ENCODE results near the gene FGFR3. TPM values are rescaled to one million over a fixed set of nuclear protein-coding genes. Genes with fewer than 3 reads are reported as not detected.

FGFR3 gene
- total RNA-seq, 3 donors from 2014 or later (not counting 1 experiment from before 2014, with no cell fraction given): not detected

GRCh38 chr4:1823545-1823932 lies 30.4 kb downstream of the FGFR3 start:
- Histone ChIP-seq H3K4me1 (ENCODE audit: control insufficient read depth, insufficient read depth, low read length) (no peaks in the 10 kb centered on the region), H3K9me3 (ENCODE audit: control insufficient read depth, insufficient read depth, low read length) (no peaks in the 10 kb centered on the region), H3K27ac (ENCODE audit: low read length) (no peak overlapping the region), H3K36me3 (ENCODE audit: control insufficient read depth, insufficient read depth, low read length) (peaks cover 43% of the 10 kb centered on the region), H3K27me3 (ENCODE audit: control insufficient read depth, insufficient read depth, low read length) (no peaks in the 10 kb centered on the region), H3K4me3 (ENCODE audit: low read length) (no peak overlapping the region)
- intact Hi-C loops (cut with micrococcal nuclease): no loop called here
- DNase-seq: no peak
- Mint-ChIP-seq H3K4me3 (no peak overlapping the region), H3K27ac (no peak overlapping the region), H3K4me1 (no peaks in the 10 kb centered on the region), H3K36me3 (peaks cover 13% of the 10 kb centered on the region), H3K9me3 (no peaks in the 10 kb centered on the region), H3K27me3 (ENCODE audit: low read depth in 2 of 2) (no peaks in the 10 kb centered on the region)
- 96% methylated on average over 11 of the region's 12 CpGs for WGBS (ENCODE audit: insufficient coverage)
- ATAC-seq: no peak
- no peak for TF ChIP-seq CTCF (IDR thresholded peaks at IDR 0.05)

- no peak overlapping the region for H3K27ac Mint-ChIP-seq
Observed at GRCh38 chr4:1824746-1825145, 31.7 kb downstream of the FGFR3 start.

GRCh38 chr4:1825326-1825725 lies 32.2 kb downstream of the FGFR3 start:
- H3K36me3 Mint-ChIP-seq: no peaks in the 10 kb centered on the region
- H3K4me3 Mint-ChIP-seq: no peak overlapping the region
- H3K9me3 Mint-ChIP-seq: no peaks in the 10 kb centered on the region
- no peaks in the 10 kb centered on the region for H3K27me3 Mint-ChIP-seq (ENCODE audit: low read depth in 2 of 2)
- Histone ChIP-seq H3K4me3 (ENCODE audit: low read length) (no peak overlapping the region), H3K27ac (ENCODE audit: low read length) (no peak overlapping the region), H3K9me3 (ENCODE audit: control insufficient read depth, insufficient read depth, low read length) (no peaks in the 10 kb centered on the region), H3K27me3 (ENCODE audit: control insufficient read depth, insufficient read depth, low read length) (no peaks in the 10 kb centered on the region), H3K4me1 (ENCODE audit: control insufficient read depth, insufficient read depth, low read length) (no peaks in the 10 kb centered on the region), H3K36me3 (ENCODE audit: control insufficient read depth, insufficient read depth, low read length) (peaks cover 33% of the 10 kb centered on the region)
- H3K4me1 Mint-ChIP-seq: no peaks in the 10 kb centered on the region
- ATAC-seq (no peak), DNase-seq (no peak)
- H3K27ac Mint-ChIP-seq: no peak overlapping the region
- TF ChIP-seq CTCF (IDR thresholded peaks at IDR 0.05): no peak
- WGBS (ENCODE audit: insufficient coverage): 95% methylated on average over 19 of the region's 19 CpGs
- intact Hi-C loops (cut with micrococcal nuclease): no loop called here

More at GRCh38 chr4:1824746-1825145, 31.7 kb downstream of the FGFR3 start:
- 96% methylated on average over 11 of the region's 11 CpGs for WGBS (ENCODE audit: insufficient coverage)
- TF ChIP-seq CTCF (IDR thresholded peaks at IDR 0.05): no peak
- no peaks in the 10 kb centered on the region for H3K4me1 Mint-ChIP-seq
- no peak overlapping the region for H3K4me3 Mint-ChIP-seq
- intact Hi-C loops (cut with micrococcal nuclease): no loop called here
- peaks cover 5% of the 10 kb centered on the region for H3K36me3 Mint-ChIP-seq
- no peak overlapping the region for H3K4me3 ChIP-seq (ENCODE audit: low read length)
- no peaks in the 10 kb centered on the region for H3K9me3 ChIP-seq (ENCODE audit: control insufficient read depth, insufficient read depth, low read length)
- no peaks in the 10 kb centered on the region for H3K9me3 Mint-ChIP-seq
- H3K27me3 Mint-ChIP-seq (ENCODE audit: low read depth in 2 of 2): no peaks in the 10 kb centered on the region
- ATAC-seq (no peak), DNase-seq (no peak)
- no peak overlapping the region for H3K27ac ChIP-seq (ENCODE audit: low read length)
- H3K36me3 ChIP-seq (ENCODE audit: control insufficient read depth, insufficient read depth, low read length): peaks cover 38% of the 10 kb centered on the region
- no peaks in the 10 kb centered on the region for H3K4me1 ChIP-seq (ENCODE audit: control insufficient read depth, insufficient read depth, low read length)
- no peaks in the 10 kb centered on the region for H3K27me3 ChIP-seq (ENCODE audit: control insufficient read depth, insufficient read depth, low read length)

- no peaks in the 10 kb centered on the region for H3K9me3 Mint-ChIP-seq
- TF ChIP-seq CTCF (IDR thresholded peaks at IDR 0.05): no peak
- Histone ChIP-seq H3K27me3 (ENCODE audit: control insufficient read depth, insufficient read depth, low read length) (no peaks in the 10 kb centered on the region), H3K9me3 (ENCODE audit: control insufficient read depth, insufficient read depth, low read length) (no peaks in the 10 kb centered on the region), H3K27ac (ENCODE audit: low read length) (no peak overlapping the region), H3K36me3 (ENCODE audit: control insufficient read depth, insufficient read depth, low read length) (peaks cover 40% of the 10 kb centered on the region), H3K4me3 (ENCODE audit: low read length) (no peak overlapping the region), H3K4me1 (ENCODE audit: control insufficient read depth, insufficient read depth, low read length) (no peaks in the 10 kb centered on the region)
- intact Hi-C loops (cut with micrococcal nuclease): no loop called here
- H3K27ac Mint-ChIP-seq: no peak overlapping the region
- H3K4me1 Mint-ChIP-seq: no peaks in the 10 kb centered on the region
- no peak overlapping the region for H3K4me3 Mint-ChIP-seq
- H3K36me3 Mint-ChIP-seq: no peaks in the 10 kb centered on the region
- DNase-seq (no peak), ATAC-seq (no peak)
- WGBS (ENCODE audit: insufficient coverage): 95% methylated on average over 30 of the region's 30 CpGs
- H3K27me3 Mint-ChIP-seq (ENCODE audit: low read depth in 2 of 2): no peaks in the 10 kb centered on the region
Observed at GRCh38 chr4:1826531-1827350, 33.6 kb downstream of the FGFR3 start.
